Measurements from ENCODE around the gene CPB2. TPM values are rescaled to one million over a fixed set of nuclear protein-coding genes. Genes with fewer than 3 reads are reported as not detected.

CPB2 gene
- total RNA-seq, 1 experiment from 2014 or later = not detected

DNA sequence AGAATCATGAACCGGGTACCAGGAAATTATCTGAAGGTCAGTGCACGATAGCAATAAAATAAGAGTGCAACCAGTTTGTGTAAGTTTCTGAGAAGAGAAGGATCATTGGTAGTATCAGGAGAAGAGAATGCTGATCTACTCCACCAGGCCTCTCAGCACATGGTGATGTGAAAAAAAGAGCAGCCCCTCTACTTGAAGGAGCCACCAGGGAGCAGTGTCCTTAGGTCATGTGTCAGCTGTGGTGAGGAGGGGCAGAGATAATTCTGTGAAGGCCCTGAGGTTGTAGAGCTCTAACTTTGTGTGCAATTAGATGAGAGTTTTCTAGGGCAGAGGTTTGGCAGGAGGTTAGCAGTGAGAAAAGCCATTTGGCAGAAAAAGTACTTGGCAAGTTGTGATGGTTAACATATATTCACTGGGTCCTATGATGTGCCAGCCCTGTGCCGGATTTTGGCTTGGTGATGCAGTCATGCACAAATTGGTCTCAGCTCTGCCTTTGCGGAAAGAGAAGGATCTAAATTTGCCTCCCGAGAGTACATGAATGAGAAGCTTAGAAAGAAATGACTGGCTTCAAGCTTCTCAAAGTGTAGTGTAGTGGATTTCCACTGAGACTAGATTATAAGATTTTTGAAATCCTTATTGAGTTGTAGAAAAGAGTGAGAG lies 33.1 kb downstream of the CPB2 start:
- in situ Hi-C loops (cut with HindIII; ENCODE audit: low pct_unique_long_range_greater_than_20kb, low sequenced_read_pairs) = no loop called here
- DNase-seq (ENCODE audit: low read depth) = no peak

DNA sequence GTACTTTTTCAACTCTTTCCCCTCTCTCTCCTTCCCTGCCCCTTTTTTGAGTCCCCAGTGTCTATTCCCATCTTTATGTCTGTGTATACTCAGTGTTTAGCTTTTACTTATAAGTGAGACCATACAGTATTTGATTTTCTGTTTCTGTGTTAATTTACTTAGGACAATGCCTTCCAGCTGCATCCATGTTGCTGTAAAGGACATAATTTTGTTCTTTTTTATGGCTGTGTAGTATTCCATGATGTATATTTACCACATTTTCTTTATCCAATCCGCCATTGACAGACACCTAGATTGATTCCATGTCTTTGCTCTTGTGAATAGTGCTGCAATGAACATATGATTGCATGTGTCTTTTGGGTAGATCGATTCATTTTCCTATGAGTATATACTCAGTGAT lies 41.5 kb downstream of the CPB2 start:
- in situ Hi-C loops (cut with HindIII; ENCODE audit: low pct_unique_long_range_greater_than_20kb, low sequenced_read_pairs) = no loop called here
- no peak for DNase-seq (ENCODE audit: low read depth)

DNA sequence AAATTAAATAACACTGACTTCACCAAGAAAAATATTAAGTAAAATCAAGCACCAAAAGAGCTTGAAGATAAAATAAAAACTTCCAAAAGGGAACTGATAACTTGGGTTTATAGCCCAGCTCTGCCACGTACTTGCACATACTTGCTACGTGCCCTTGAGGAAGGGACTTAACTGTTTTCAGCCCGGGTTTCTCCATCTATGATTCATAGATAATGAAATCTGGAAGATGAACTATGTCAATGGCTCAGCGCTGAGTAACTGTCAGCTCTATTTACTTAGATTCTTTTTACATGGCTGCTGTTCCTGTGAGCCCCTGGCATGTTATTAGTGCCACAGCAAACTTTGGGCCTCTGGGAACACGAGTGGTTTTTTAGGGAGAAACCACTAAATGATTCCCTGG lies 42.6 kb downstream of the CPB2 start:
- DNase-seq (ENCODE audit: low read depth) = no peak
- in situ Hi-C loops (cut with HindIII; ENCODE audit: low pct_unique_long_range_greater_than_20kb, low sequenced_read_pairs) = no loop called here

- DNase-seq (ENCODE audit: low read depth) = no peak
- in situ Hi-C loops (cut with HindIII; ENCODE audit: low pct_unique_long_range_greater_than_20kb, low sequenced_read_pairs) = no loop called here
These were observed 45.4 kb downstream of the CPB2 start for GRCh38 chr13:46059405-46059804.

GRCh38 chr13:46058268-46058667 lies 46.6 kb downstream of the CPB2 start:
- DNase-seq (ENCODE audit: low read depth) = no peak
- in situ Hi-C loops (cut with HindIII; ENCODE audit: low pct_unique_long_range_greater_than_20kb, low sequenced_read_pairs) = no loop called here

DNA sequence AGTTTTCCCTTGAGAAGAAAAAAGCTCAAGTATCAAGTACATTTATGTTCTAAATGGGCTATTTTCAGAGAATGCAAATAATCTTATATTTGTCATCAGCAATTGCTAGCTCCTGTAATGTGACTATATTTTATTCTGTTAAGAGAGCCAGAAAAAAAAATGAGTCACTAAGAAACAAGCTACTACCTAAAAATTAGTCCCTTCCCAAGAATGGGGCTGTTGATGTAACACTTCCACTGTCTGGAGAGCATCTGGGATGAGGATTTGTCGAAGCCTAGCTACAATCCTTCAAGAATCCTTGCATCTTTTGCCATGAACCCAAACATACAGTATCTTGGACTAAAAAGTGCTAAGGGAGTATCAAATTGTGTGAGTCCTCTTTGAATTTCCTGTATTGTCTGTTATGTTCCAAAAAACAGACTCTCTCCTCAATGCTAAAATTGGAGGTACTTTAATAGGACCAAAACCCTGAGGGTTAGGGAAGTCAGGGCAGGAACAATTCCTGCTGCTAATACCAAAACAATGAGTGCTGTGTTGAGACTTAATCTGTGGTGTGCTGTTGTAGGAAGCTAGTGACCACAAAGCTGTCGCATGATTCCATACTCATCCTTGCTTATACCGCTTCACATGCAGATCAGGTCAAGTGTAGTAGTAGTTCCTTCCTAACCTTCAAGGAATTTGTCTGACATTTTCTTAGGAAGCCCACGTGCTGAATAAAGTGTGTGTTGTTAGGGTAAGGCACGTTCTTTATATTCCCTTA lies 47.4 kb downstream of the CPB2 start:
- no peak for DNase-seq (ENCODE audit: low read depth)
- in situ Hi-C loops (cut with HindIII; ENCODE audit: low pct_unique_long_range_greater_than_20kb, low sequenced_read_pairs) = no loop called here

DNA sequence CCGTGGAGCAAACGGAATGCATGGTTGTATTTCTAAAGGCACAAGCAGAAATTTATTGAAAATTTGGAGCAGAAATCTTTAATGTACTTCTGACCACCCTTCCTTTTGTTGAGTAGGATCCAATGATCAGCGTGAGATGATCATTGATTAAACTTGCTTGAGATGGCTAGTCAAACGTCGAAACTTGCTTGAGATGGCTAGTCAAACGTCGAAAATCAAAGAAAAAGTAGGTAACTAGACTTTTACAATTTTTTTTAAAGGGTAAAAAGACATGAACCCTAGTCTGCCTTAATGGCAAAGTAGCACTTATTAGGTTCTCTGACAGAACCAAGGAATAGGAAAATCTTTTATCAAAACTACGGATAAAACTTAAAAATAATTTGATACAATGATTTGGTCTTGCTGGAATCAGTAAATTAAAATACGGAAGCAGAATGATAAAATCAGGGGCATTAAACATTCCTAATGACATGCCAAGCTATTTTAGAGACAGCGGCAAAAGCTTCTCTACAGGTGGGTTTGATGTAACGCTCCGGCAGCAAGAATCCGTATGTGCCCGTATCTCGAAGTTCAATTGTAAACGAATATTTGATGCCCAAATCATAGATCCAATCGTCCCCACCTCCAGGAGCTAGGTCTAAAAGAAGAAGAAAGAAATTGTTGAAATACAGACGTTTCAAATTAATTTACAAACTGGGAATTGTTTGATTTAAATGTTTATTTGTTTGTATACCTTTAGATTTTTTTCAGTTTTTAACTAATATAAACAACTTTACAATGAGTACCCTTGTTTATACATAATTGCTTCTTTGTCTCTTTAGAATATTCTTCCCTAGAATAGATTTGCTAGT lies 51.4 kb downstream of the CPB2 start:
- DNase-seq (ENCODE audit: low read depth) = peak; percentile 0
- in situ Hi-C loops (cut with HindIII; ENCODE audit: low pct_unique_long_range_greater_than_20kb, low sequenced_read_pairs) = no loop called here

DNA sequence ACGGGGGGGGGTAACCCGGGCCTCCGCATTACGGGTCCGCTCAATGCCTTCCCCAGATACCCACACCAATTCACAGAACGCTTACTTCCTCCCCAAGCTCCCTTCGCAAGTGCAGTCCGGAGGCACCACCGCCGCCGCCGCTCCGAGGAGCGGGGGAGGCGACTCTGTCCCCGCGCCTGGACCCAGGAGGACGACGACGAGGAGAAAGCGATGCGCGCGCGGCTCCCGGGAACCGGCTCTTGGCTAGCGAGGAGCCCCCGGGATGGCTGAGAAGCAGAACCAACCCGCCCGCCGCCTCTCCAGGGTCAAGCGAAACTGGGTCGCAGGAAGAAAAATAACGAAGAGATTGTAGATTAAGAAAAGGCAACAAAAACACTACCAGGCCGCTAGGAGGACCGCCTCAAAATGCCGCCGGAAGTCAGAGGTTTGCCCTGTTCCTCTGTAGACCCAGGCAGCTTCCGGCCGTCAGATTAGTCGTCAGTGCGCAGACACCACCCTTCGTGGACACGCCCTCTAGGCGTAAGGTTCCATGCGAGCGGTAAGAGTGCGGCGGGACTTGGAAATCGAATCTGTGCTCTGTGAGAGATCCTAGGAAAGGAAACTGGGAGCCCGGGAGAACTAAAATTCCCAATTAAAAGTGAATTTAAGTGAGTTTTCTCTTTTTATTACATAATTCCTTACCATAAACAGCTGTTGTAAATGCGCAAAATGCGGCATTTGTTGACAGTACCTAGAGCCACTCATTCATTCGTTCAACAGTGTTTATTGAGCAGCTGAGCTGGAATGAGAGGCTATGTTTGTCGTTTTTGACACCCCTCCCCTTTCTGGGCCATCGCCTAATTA lies 52.3 kb downstream of the CPB2 start, which contains the start of gene ZC3H13:
ZC3H13 (minus strand) TSS at position 428 of the 843 bp plus-strand sequence. CDS start 7,239 bp downstream, outside the sequence.
- in situ Hi-C loops (cut with HindIII; ENCODE audit: low pct_unique_long_range_greater_than_20kb, low sequenced_read_pairs) = no loop called here
- DNase-seq (ENCODE audit: low read depth) = peak; percentile 79

GRCh38 chr13:46051968-46052318 lies 52.9 kb downstream of the CPB2 start:
- in situ Hi-C loops (cut with HindIII; ENCODE audit: low pct_unique_long_range_greater_than_20kb, low sequenced_read_pairs) = no loop called here
- no peak for DNase-seq (ENCODE audit: low read depth)

- in situ Hi-C loops (cut with HindIII; ENCODE audit: low pct_unique_long_range_greater_than_20kb, low sequenced_read_pairs) = no loop called here
- DNase-seq (ENCODE audit: low read depth) = no peak
These were observed 54.1 kb downstream of the CPB2 start for GRCh38 chr13:46050771-46051170.

GRCh38 chr13:46045424-46045823 lies 59.4 kb downstream of the CPB2 start:
- in situ Hi-C loops (cut with HindIII; ENCODE audit: low pct_unique_long_range_greater_than_20kb, low sequenced_read_pairs) = no loop called here

GRCh38 chr13:46043647-46044046 lies 61.2 kb downstream of the CPB2 start:
- in situ Hi-C loops (cut with HindIII; ENCODE audit: low pct_unique_long_range_greater_than_20kb, low sequenced_read_pairs) = no loop called here

More at GRCh38 chr13:46045424-46045823, 59.4 kb downstream of the CPB2 start:
- DNase-seq (ENCODE audit: low read depth) = no peak

DNA sequence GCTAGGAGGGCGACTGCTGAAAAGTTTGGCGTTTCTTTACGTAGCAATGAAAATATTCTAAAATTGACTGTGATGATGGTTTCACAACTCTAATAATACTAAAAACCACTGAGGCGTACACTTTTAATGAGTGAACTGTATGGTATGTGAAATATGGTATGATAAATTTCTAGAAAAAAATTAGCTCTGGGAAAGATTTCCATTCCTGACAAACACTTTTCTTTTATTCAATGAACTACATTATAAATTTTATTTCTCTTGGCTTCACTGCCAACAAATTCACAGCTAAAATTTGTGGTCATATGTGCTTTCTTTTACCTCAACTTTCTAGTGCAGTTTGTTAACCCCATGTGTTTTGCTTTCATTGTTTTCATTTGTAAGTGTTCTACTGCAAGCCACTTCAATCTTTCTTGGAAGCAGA lies 63.4 kb downstream of the CPB2 start:
- no peak for DNase-seq (ENCODE audit: low read depth)
- in situ Hi-C loops (cut with HindIII; ENCODE audit: low pct_unique_long_range_greater_than_20kb, low sequenced_read_pairs) = no loop called here

More at GRCh38 chr13:46043647-46044046, 61.2 kb downstream of the CPB2 start:
- DNase-seq (ENCODE audit: low read depth) = no peak

GRCh38 chr13:46040763-46041162 lies 64.1 kb downstream of the CPB2 start:
- DNase-seq (ENCODE audit: low read depth) = no peak
- in situ Hi-C loops (cut with HindIII; ENCODE audit: low pct_unique_long_range_greater_than_20kb, low sequenced_read_pairs) = no loop called here

DNA sequence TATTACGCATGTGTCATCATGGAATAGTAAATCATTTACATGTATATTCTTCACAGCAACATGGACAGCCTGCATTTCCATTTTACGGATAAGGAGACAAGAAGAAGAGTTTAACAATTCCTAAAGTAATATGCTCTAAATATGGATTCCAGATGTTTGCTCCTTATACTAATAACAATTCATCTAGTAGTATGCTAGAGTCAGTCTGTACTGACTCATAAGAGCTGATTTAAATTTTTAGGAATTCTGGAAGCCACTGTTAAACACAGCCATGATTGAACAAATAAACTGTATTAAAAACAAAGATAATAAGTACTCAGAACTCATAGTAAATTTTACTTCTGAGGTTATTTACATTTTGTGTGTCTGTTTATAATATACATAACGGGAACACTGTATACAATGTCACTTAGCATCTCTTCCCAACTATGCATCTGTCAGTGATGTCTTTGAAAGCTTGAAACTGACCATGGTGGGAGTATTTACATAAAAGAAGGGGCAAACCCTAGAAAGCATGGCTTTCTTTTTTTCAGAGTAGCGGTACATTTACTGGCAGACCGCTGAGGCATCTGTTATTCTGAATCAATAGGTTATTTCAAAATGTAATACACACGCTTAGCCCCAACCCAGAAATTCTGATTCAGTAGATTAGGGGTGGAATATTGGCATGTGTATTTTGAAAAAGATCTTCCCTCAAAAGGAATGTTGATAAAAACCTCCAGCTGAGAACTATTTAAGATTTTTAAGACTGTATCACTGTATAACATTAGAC lies 65.2 kb downstream of the CPB2 start:
- in situ Hi-C loops (cut with HindIII; ENCODE audit: low pct_unique_long_range_greater_than_20kb, low sequenced_read_pairs) = no loop called here
- DNase-seq (ENCODE audit: low read depth) = no peak

GRCh38 chr13:46038296-46038695 lies 66.5 kb downstream of the CPB2 start:
- DNase-seq (ENCODE audit: low read depth) = no peak
- in situ Hi-C loops (cut with HindIII; ENCODE audit: low pct_unique_long_range_greater_than_20kb, low sequenced_read_pairs) = no loop called here

DNA sequence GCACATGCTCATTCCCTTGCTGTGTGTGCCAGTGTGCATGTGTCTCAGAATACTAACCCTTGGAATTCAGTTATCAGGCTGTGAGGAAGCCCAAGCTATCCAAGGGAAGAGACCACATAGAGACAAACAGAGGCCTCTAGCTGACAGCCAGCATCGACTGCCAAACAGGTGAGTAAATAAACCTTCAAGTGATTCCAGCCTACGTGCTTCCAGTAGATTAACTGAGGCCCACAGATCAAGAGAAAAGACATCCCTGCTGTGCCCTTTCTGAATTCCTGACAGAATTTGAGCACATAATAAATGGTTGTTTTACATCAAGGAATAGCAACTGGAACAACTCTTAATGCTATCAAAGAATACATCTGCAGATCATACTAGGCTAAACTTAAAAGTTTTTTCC lies 69.8 kb downstream of the CPB2 start:
- in situ Hi-C loops (cut with HindIII; ENCODE audit: low pct_unique_long_range_greater_than_20kb, low sequenced_read_pairs) = no loop called here
- no peak for DNase-seq (ENCODE audit: low read depth)

Data from Caki2 (cell line).